Metanephros (tissue), 1 donor: Measurements from ENCODE around the gene STUM. TPM values are rescaled to one million over a fixed set of nuclear protein-coding genes. Genes with fewer than 3 reads are reported as not detected.

Source experiments
- total RNA-seq: library from RNA; depleted of rRNA; stranded (reverse); fragments of >200 nt; gene quantifications from one replicate; pipeline ENCODE4 v1.2.3, GENCODE V29; 2014

STUM gene, protein sequence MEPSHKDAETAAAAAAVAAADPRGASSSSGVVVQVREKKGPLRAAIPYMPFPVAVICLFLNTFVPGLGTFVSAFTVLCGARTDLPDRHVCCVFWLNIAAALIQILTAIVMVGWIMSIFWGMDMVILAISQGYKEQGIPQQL
- total RNA-seq = 0.99 TPM

DNA sequence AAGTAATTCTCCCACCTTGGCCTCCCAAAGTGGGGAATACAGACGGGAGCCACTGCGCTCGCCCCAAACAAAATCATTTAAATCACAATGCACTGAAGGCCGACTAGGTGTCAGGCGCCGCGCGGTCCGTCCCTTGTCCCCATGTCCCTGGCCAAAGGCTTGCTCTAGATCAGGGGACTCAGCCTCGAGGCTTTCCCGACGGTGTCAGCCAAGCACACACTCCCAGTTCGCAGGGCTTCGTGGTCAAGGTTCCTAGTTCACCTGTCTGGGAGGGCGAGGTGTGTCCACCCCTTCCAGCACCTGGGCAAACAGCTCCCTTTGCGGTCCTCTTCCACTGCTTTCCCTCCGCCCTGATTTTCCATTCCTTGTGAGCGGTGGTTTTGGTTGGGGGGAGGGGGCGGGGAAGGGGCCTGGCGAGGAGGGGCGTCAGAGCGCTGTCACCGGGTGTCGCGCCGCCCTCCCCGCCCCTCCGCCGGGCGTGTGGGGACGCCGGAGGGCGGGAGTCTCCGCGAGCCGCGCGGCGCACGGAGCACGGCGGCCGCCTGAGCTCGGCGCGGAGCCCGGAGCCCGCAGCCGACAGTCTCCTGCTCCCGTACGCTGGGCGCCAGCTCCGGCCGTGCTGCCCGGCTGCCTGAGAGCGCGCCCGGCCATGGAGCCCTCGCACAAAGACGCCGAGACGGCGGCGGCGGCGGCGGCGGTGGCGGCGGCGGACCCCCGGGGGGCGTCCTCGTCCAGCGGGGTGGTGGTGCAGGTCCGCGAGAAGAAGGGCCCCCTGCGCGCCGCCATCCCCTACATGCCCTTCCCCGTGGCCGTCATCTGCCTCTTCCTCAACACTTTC is at the start of gene STUM:
Gene STUM, plus strand, starts transcription at position 509 of the 838 bp plus-strand sequence. Its CDS starts 141 bp downstream, at position 650.

Other genes starting within 250 kb of the STUM start
- gene LIN9, start 239.6 kb upstream of the STUM start, total RNA-seq = 7.4 TPM
- gene PARP1, start 140.7 kb upstream of the STUM start, total RNA-seq = 100 TPM
- 51.5 TPM for gene ITPKB, start 190.5 kb downstream of the STUM start, total RNA-seq